Testis (tissue), 2 donors: ENCODE results near the gene SON.
"Not testable (repeated sequence)": the region's sequence is repeated elsewhere in the genome, so short reads cannot be mapped to it uniquely, and the experiment has no call there.

Experiments used
- CTCF ChIP-seq, 3 experiments: fragments of 450-650 bp in 2 of 3; fragments of 200-600 bp in 1 of 3; sonication (generic) in 1 of 3; IDR thresholded peaks; one replicate each; pipeline ENCODE4 v1.5.1; 2016 to 2019; ENCODE audit warnings: antibody characterized with exemption in 3 of 3, mild to moderate bottlenecking in 2 of 3, moderate library complexity in 1 of 3
- POLR2A ChIP-seq: fragments of 450-650 bp; IDR thresholded peaks from one replicate; pipeline ENCODE4 v1.6.1; 2017; ENCODE audit warnings: antibody characterized with exemption, mild to moderate bottlenecking, moderate library complexity

DNA sequence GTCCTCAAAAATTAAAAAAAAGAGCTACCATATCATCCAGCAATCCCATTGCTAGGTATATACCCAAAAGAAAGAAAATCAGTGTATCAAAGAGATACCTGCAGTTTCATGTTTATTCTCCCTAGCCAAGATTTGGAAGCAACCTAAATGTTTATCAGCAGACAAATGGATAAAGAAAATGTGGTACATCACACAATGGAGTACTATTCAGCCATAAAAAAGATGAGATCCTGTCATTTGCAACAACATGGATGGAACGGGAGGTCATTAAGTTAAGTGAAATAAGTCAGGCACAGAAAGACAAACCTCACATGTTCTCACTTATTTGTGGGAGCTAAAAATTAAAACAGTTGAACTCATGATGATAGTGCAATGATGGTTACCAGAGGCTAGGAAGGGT lies 35.8 kb upstream of the SON start:
- TF ChIP-seq POLR2A; CTCF (IDR thresholded peaks at IDR 0.05): not testable (repeated sequence)
